CD14-positive monocyte (primary cell): ENCODE data around the gene COPE. TPM values are rescaled to one million over a fixed set of nuclear protein-coding genes. Genes with fewer than 3 reads are reported as not detected.

Experiments
- DNase-seq, 3 donors: peaks; one replicate each; pipeline ENCODE4 v3.0.0-alpha.2; 2011 to 2022
- H2AFZ ChIP-seq: 2 replicates; pipeline ENCODE4 v1.6.0; 2012; ENCODE audit warnings: mild to moderate bottlenecking, low read depth, low read length, inconsistent platforms; ENCODE audit not compliant: insufficient read depth, poor library complexity, severe bottlenecking
- H3K27ac ChIP-seq, 2 donors: 1 replicate in 1 of 2; 2 replicates in 1 of 2; pipeline ENCODE4 v1.5.1; 2012 to 2013; ENCODE audit warnings: low read length in 2 of 2, control low read depth in 1 of 2, inconsistent platforms in 1 of 2, low read depth in 1 of 2, mild to moderate bottlenecking in 1 of 2
- H3K27me3 ChIP-seq, 2 donors: one replicate each; pipeline versions ENCODE4 v1.6.0 to v1.6.1; 2011 to 2013; ENCODE audit warnings: low read length in 2 of 2; ENCODE audit not compliant: control insufficient read depth in 2 of 2, insufficient read depth in 2 of 2
- H3K36me3 ChIP-seq, 2 donors: replicated peaks in 1 of 2; 1 replicate in 1 of 2; 2 replicates in 1 of 2; pipeline versions ENCODE4 v1.5.1 to v1.6.1; 2012 to 2013; ENCODE audit warnings: low read length in 2 of 2, control low read depth in 1 of 2, inconsistent platforms in 1 of 2, mild to moderate bottlenecking in 1 of 2; ENCODE audit not compliant: insufficient read depth in 2 of 2, control insufficient read depth in 1 of 2
- H3K4me1 ChIP-seq, 2 donors: 1 replicate in 1 of 2; 2 replicates in 1 of 2; pipeline versions ENCODE4 v1.5.1 to v1.6.1; 2012 to 2013; ENCODE audit warnings: low read length in 2 of 2, control low read depth in 1 of 2, inconsistent platforms in 1 of 2, mild to moderate bottlenecking in 1 of 2, moderate library complexity in 1 of 2; ENCODE audit not compliant: insufficient read depth in 2 of 2, control insufficient read depth in 1 of 2
- H3K4me2 ChIP-seq: replicated peaks from 2 replicates; pipeline ENCODE3; 2012; ENCODE audit warnings: low read length, moderate library complexity, mild to moderate bottlenecking; ENCODE audit not compliant: poor library complexity, severe bottlenecking; ENCODE audit errors: extremely low read depth
- H3K4me3 ChIP-seq, 3 experiments: fragments of 200-600 bp in 1 of 3; sonication (generic) in 1 of 3; replicated peaks in 1 of 3; 1 replicate in 2 of 3; 2 replicates in 1 of 3; pipeline ENCODE4 v1.5.1; 2011 to 2013; ENCODE audit warnings: low read length in 3 of 3, mild to moderate bottlenecking in 3 of 3, control low read depth in 2 of 3, low read depth in 2 of 3, inconsistent platforms in 1 of 3, moderate library complexity in 1 of 3
- H3K79me2 ChIP-seq: 2 replicates; pipeline ENCODE4 v1.6.0; 2012; ENCODE audit warnings: mild to moderate bottlenecking, control low read depth, inconsistent platforms, low read length, moderate library complexity; ENCODE audit not compliant: insufficient read depth
- H3K9ac ChIP-seq: 2 replicates; pipeline ENCODE4 v1.6.0; 2017; ENCODE audit warnings: low read length, mild to moderate bottlenecking; ENCODE audit not compliant: insufficient read depth, poor library complexity, severe bottlenecking
- H3K9me3 ChIP-seq, 2 donors: replicated peaks in 1 of 2; 1 replicate in 1 of 2; 2 replicates in 1 of 2; pipeline versions ENCODE4 v1.5.1 to v1.6.1; 2012 to 2013; ENCODE audit warnings: low read length in 2 of 2, control low read depth in 1 of 2; ENCODE audit not compliant: control insufficient read depth in 1 of 2, insufficient read depth in 1 of 2
- H4K20me1 ChIP-seq: 2 replicates; pipeline ENCODE4 v1.6.0; 2012; ENCODE audit warnings: mild to moderate bottlenecking, low read length, control low read depth, moderate library complexity; ENCODE audit not compliant: insufficient read depth
- H3K27ac Mint-ChIP-seq, 7 donors: one replicate each; pipeline ENCODE4 v1.8.0; 2020; ENCODE audit warnings: mild to moderate bottlenecking in 7 of 7, mixed read lengths in 7 of 7, moderate library complexity in 6 of 7, inconsistent platforms in 2 of 7
- H3K27me3 Mint-ChIP-seq, 3 donors: one replicate each; pipeline ENCODE4 v1.8.0; 2021 to 2022; ENCODE audit warnings: low read depth in 3 of 3, mild to moderate bottlenecking in 3 of 3, mixed read lengths in 3 of 3, moderate library complexity in 3 of 3, inconsistent platforms in 1 of 3
- H3K36me3 Mint-ChIP-seq, 2 donors: one replicate each; pipeline ENCODE4 v1.8.0; 2020; ENCODE audit warnings: mixed read lengths in 2 of 2, inconsistent platforms in 1 of 2, mild to moderate bottlenecking in 1 of 2
- H3K4me1 Mint-ChIP-seq: one replicate; pipeline ENCODE4 v1.8.0; 2020; ENCODE audit warnings: mild to moderate bottlenecking, mixed read lengths
- H3K4me3 Mint-ChIP-seq, 2 donors: one replicate each; pipeline ENCODE4 v1.8.0; 2020; ENCODE audit warnings: mild to moderate bottlenecking in 2 of 2, mixed read lengths in 2 of 2, moderate library complexity in 1 of 2
- H3K9me3 Mint-ChIP-seq, 7 donors: one replicate each; pipeline ENCODE4 v1.8.0; 2020 to 2022; ENCODE audit warnings: mixed read lengths in 7 of 7, mild to moderate bottlenecking in 6 of 7, moderate library complexity in 6 of 7, inconsistent platforms in 2 of 7
- WGBS: methylation state at CpG from one replicate; pipeline ENCODE4 v1.1.5; 2013; ENCODE audit warnings: missing lambda C conversion rate; ENCODE audit not compliant: insufficient coverage; 5-methylcytosine and 5-hydroxymethylcytosine counted together
- intact Hi-C, 2 donors: fragments of 100-400 bp; cut with micrococcal nuclease; formaldehyde crosslinking; loops; one replicate each; pipeline versions ENCODE4 v1.15.0 to v1.15.1; 2023
- polyA plus RNA-seq, 3 donors: library from polyadenylated mRNA; depleted of rRNA in 1 of 3; unstranded in 2 of 3; stranded (reverse) in 1 of 3; fragments of 300-500 nt in 2 of 3; fragments of >200 nt in 1 of 3; fragmentation: Illumina TruSeq in 2 of 3; gene quantifications; 1 replicate in 2 of 3; 2 replicates in 1 of 3; pipeline ENCODE4 v1.2.3, GENCODE V29; 2012 to 2021
- TF ChIP-seq, protein P1 (sequence below): fragments of 200-600 bp; IDR thresholded peaks from one replicate; pipeline ENCODE4 v1.8.0; 2022; ENCODE audit warnings: antibody characterized with exemption, mild to moderate bottlenecking

Gene COPE
- polyA plus RNA-seq, 3 donors: 331 to 345 (median 345) TPM

DNA sequence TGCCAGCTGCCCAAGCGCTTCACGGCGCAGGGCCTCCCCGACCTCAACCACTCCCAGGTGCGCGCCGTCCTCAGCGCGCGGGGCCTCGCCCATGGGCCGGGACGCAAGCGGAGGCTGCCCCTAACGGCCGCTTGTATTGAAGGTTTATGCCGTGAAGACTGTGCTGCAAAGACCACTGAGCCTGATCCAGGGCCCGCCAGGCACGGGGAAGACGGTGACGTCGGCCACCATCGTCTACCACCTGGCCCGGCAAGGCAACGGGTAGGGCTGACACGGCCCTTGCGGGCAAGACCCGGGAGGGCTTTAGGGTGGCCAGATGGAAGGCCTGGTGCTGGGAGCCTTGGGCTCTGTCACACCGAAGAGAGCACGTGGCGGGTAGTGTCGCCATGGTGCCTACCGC, 64.2 kb downstream of the COPE start:
- Mint-ChIP-seq H3K4me1 (peaks cover 4% of the 10 kb centered on the region), H3K36me3 (peaks cover 90 to 99% of the 10 kb centered on the region in 2 donors), H3K27ac (peak overlapping the region in 1 of 7 donors; percentile 18), H3K4me3 (no peak overlapping the region), H3K27me3 (peaks cover 0 to 1% (median 0%) of the 10 kb centered on the region in 3 donors), H3K9me3 (no peaks in the 10 kb centered on the region)
- Histone ChIP-seq H3K4me2 (no peak overlapping the region), H3K9me3 (no peaks in the 10 kb centered on the region), H3K4me1 (peaks cover 3 to 5% of the 10 kb centered on the region in 2 donors), H3K27me3 (no peaks in the 10 kb centered on the region), H3K27ac (no peak overlapping the region), H4K20me1 (peaks cover 94% of the 10 kb centered on the region), H3K9ac (no peak overlapping the region), H3K4me3 (no peak overlapping the region), H2AFZ (no peak overlapping the region), H3K79me2 (peaks cover 32% of the 10 kb centered on the region), H3K36me3 (peaks cover 98 to 100% of the 10 kb centered on the region in 2 donors)
- TF ChIP-seq, protein P1, sequence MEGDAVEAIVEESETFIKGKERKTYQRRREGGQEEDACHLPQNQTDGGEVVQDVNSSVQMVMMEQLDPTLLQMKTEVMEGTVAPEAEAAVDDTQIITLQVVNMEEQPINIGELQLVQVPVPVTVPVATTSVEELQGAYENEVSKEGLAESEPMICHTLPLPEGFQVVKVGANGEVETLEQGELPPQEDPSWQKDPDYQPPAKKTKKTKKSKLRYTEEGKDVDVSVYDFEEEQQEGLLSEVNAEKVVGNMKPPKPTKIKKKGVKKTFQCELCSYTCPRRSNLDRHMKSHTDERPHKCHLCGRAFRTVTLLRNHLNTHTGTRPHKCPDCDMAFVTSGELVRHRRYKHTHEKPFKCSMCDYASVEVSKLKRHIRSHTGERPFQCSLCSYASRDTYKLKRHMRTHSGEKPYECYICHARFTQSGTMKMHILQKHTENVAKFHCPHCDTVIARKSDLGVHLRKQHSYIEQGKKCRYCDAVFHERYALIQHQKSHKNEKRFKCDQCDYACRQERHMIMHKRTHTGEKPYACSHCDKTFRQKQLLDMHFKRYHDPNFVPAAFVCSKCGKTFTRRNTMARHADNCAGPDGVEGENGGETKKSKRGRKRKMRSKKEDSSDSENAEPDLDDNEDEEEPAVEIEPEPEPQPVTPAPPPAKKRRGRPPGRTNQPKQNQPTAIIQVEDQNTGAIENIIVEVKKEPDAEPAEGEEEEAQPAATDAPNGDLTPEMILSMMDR: no peak
- WGBS: 96% methylated on average over 33 of the region's 33 CpGs
- no peak for DNase-seq
- intact Hi-C loops: no loop called here

DNA sequence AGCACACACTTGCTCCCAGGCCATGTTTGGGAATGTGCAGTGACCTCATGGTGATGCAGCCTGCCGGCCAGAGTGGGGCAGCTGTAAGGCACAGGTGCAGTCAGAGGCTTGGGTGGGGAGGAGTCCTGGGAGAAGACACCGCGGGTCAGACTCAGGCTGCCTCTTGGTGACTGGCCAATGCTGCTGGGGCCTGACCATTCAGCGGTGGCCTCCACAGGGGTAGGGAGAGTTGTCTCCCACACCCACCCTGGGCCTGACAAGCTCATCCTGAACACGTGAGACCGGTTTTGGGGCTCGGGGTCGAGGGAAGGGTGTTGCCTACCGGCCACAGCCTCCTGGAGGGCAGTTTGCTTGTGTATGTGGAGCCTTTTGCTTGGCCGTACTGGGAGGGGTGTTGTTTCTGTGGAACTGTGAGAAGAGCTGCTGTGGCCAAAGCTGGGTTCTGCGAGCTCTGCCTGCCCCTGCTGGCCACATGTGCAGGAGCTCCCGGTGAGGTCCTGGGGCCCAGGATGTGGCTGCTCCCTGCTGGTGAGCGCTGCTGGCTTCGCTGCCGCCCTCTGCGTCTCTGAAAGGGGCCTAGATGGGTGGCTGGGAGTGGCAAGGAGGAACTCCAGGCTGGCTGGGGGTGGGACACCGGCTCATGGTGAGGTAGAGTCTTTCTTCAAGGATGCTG, 65.3 kb downstream of the COPE start:
- Histone ChIP-seq H3K4me1 (peaks cover 14 to 16% of the 10 kb centered on the region in 2 donors), H4K20me1 (peaks cover 93% of the 10 kb centered on the region), H3K79me2 (peaks cover 38% of the 10 kb centered on the region), H3K4me2 (no peak overlapping the region), H3K9me3 (no peaks in the 10 kb centered on the region), H3K36me3 (peaks cover 87 to 93% of the 10 kb centered on the region in 2 donors), H3K9ac (no peak overlapping the region), H2AFZ (no peak overlapping the region), H3K27me3 (no peaks in the 10 kb centered on the region), H3K27ac (no peak overlapping the region), H3K4me3 (no peak overlapping the region)
- Mint-ChIP-seq H3K9me3 (no peaks in the 10 kb centered on the region), H3K36me3 (peaks cover 85 to 97% of the 10 kb centered on the region in 2 donors), H3K27me3 (peaks cover 0 to 1% (median 0%) of the 10 kb centered on the region in 3 donors), H3K27ac (peak overlapping the region in 1 of 7 donors; percentile 5), H3K4me1 (peaks cover 15% of the 10 kb centered on the region), H3K4me3 (no peak overlapping the region)
- intact Hi-C loops: no loop called here
- TF ChIP-seq, protein P1: no peak
- DNase-seq: no peak
- WGBS: 90% methylated on average over 11 of the region's 17 CpGs
